Heart right ventricle (tissue), 16 donors: ENCODE results near the gene NKIRAS2. TPM values are rescaled to one million over a fixed set of nuclear protein-coding genes. Genes with fewer than 3 reads are reported as not detected.

Experiments used
- ATAC-seq, 8 donors: fragments of 200-7000 bp; cut with Tn5 transposase; one replicate each; pipeline ENCODE4 v1.9.1; 2020; ENCODE audit warnings: mild to moderate bottlenecking in 8 of 8, moderate library complexity in 8 of 8, moderate number of reproducible peaks in 1 of 8
- DNase-seq, 2 donors: peaks; one replicate each; pipeline ENCODE4 v3.0.0-alpha.2; 2020
- H3K27ac ChIP-seq, 10 donors: fragments of 200-600 bp; sonication (generic) in 2 of 10; one replicate each; pipeline versions ENCODE4 v1.5.0 to v1.8.0; 2020 to 2022; ENCODE audit warnings: mild to moderate bottlenecking in 3 of 10
- H3K27me3 ChIP-seq, 7 donors: fragments of 200-600 bp; one replicate each; pipeline ENCODE4 v1.8.0; 2021 to 2022; ENCODE audit warnings: mild to moderate bottlenecking in 2 of 7
- H3K36me3 ChIP-seq, 9 donors: fragments of 200-600 bp; sonication (generic) in 1 of 9; one replicate each; pipeline versions ENCODE4 v1.5.0 to v1.8.0; 2020 to 2022; ENCODE audit warnings: mild to moderate bottlenecking in 2 of 9
- H3K4me1 ChIP-seq, 9 donors: fragments of 200-600 bp; sonication (generic) in 1 of 9; one replicate each; pipeline versions ENCODE4 v1.5.0 to v1.8.0; 2020 to 2022; ENCODE audit warnings: mild to moderate bottlenecking in 4 of 9
- H3K4me3 ChIP-seq, 10 donors: fragments of 200-600 bp; sonication (generic) in 2 of 10; one replicate each; pipeline versions ENCODE4 v1.5.0 to v1.8.0; 2020 to 2022; ENCODE audit warnings: mild to moderate bottlenecking in 7 of 10, moderate library complexity in 2 of 10
- H3K9me3 ChIP-seq, 11 donors: fragments of 200-600 bp in 10 of 11; sonication (generic) in 2 of 11; one replicate each; pipeline versions ENCODE4 v1.5.0 to v1.8.0; 2013 to 2022; ENCODE audit warnings: mild to moderate bottlenecking in 2 of 11, control low read depth in 1 of 11, moderate library complexity in 1 of 11
- WGBS, 2 donors: extraction: QIAGEN DNeasy Blood & Tissue Kit; methylation state at CpG; one replicate each; pipeline ENCODE4 v1.1.7; 2013; ENCODE audit warnings: inconsistent platforms in 1 of 2; 5-methylcytosine and 5-hydroxymethylcytosine counted together
- intact Hi-C, 10 donors: fragments of 100-400 bp; cut with DNase I; formaldehyde crosslinking; loops; one replicate each; pipeline versions ENCODE4 v1.11.1 to v1.14.2; 2022
- polyA plus RNA-seq, 2 donors: library from polyadenylated mRNA; stranded (reverse); fragments of 200-250 nt; gene quantifications; one replicate each; pipeline ENCODE4 v1.2.3, GENCODE V29; 2013
- total RNA-seq, 10 donors: library from RNA; stranded (reverse); fragmentation: NEBNext Ultra II Directional in 3 of 10; extraction: Animal tissue kit (Norgen Biotek cat#: 25700) in 3 of 10; gene quantifications; one replicate each; pipeline versions ENCODE4 v1.2.1 to v1.2.4, GENCODE V29; 2021 to 2023
- TF ChIP-seq, protein P1 (sequence below), 9 donors: fragments of 200-600 bp; sonication (generic) in 2 of 9; IDR thresholded peaks; one replicate each; pipeline versions ENCODE4 v1.5.0 to v1.8.0; 2021 to 2022; ENCODE audit warnings: antibody characterized with exemption in 9 of 9, mild to moderate bottlenecking in 5 of 9, moderate library complexity in 1 of 9
- donor health status: Arrhythmogenic right ventricular cardiomyopathy.
- donor health status: ischemic (EF 13 %, LVEDD 7.1; RV severe dilation, severe dysfunction).
- donor health status: healthy with polysubstance abuse.
- donor health status: DM: no; HTN: yes; CAD: no.
- donor health status: DM: no; HTN: no; CAD: no.
- donor health status: ischemic (EF 25% LVEDD 6.9; RV normal size, moderate dysfunction).
- donor health status: ischemic (EF 25% LVEDD 5.7; RV mildly dilated, moderate dysfunction).
- donor health status: healthy.
- donor health status: DM: yes; HTN: yes; CAD: no.
- donor health status: Ischemic cardiomyopathy.
- donor health status: ischemic (EF 35%, LVEDD 5.7; RV mildly dilated, moderate dysfunction).
- donor health status: nonischemic (EF 11% LVEDD 7.7; RV severe dilation, severe dysfunction).
- donor health status: DM: yes; HTN: yes; CAD: no.
- donor health status: PGD.
- donor health status: ischemic (EF 29% LVEDD 5.4; RV normal size, mild dysfunction).
- donor health status: nonischemic (EF 23%, LVEDD 6.1; RV moderate dilation, normal function).

The NKIRAS2 gene
- total and polyA plus RNA-seq, 12 donors: 50.1 to 64.1 (median 57.2) TPM

DNA sequence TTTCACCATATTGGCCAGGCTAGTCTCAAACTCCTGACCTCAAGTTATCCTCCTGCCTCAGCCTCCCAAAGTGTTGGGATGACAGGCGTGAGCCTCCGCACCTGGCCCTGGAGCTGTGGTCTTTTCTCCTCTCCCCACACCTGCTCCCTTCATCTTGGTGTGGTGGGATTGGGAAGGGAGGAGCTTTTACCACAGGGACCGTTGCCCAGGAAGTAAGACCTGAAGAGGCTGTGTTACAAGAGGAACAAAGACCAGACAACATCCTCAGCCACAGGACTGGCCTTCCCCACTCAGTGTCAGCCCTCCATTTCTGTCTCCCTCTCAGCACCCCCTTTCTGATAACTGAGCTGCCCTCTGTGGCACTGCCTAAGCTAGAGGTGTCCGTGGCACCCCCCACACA is 39.9 kb downstream of the NKIRAS2 start:
- intact Hi-C loops: loop anchor here in 2 of 10 donors (5.0 kb wide), 2 partner anchors 33 to 37 kb away; partner anchors contain the start of gene ZNF385C (in 1 of the 2)
- Histone ChIP-seq H3K4me3 (no peak overlapping the region), H3K9me3 (no peaks in the 10 kb centered on the region), H3K4me1 (peaks cover 0 to 9% (median 3%) of the 10 kb centered on the region in 9 donors), H3K27ac (no peak overlapping the region), H3K36me3 (no peaks in the 10 kb centered on the region), H3K27me3 (peaks cover 0 to 22% (median 14%) of the 10 kb centered on the region in 7 donors)
- 69 to 72% methylated on average over 4 of the region's 4 CpGs for WGBS, 2 donors
- TF ChIP-seq, protein P1, sequence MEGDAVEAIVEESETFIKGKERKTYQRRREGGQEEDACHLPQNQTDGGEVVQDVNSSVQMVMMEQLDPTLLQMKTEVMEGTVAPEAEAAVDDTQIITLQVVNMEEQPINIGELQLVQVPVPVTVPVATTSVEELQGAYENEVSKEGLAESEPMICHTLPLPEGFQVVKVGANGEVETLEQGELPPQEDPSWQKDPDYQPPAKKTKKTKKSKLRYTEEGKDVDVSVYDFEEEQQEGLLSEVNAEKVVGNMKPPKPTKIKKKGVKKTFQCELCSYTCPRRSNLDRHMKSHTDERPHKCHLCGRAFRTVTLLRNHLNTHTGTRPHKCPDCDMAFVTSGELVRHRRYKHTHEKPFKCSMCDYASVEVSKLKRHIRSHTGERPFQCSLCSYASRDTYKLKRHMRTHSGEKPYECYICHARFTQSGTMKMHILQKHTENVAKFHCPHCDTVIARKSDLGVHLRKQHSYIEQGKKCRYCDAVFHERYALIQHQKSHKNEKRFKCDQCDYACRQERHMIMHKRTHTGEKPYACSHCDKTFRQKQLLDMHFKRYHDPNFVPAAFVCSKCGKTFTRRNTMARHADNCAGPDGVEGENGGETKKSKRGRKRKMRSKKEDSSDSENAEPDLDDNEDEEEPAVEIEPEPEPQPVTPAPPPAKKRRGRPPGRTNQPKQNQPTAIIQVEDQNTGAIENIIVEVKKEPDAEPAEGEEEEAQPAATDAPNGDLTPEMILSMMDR (IDR thresholded peaks at IDR 0.05): no peak
- DNase-seq (no peak), ATAC-seq (no peak)

DNA sequence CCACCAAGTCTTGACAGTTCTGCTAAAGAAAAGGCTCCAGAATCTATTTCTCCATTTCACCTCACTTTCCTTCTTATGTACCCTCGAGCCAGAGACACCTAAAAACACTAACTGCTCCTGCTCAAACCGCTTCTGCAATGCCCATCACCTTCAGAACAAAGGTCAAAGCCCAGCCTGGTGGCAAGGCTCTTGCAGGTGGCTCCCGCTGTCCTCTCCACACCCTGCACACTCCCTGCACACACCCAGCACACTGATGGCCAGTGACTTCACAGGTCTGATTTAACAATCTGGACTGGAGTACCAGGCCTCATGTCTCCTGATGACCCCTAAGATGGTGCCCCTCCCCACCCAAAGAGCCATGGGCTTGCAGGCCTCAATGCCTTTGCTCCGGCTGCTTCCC is 40.3 kb downstream of the NKIRAS2 start:
- Histone ChIP-seq H3K27me3 (peaks cover 0 to 18% (median 12%) of the 10 kb centered on the region in 7 donors), H3K4me3 (no peak overlapping the region), H3K4me1 (peaks cover 0 to 9% (median 3%) of the 10 kb centered on the region in 9 donors), H3K27ac (no peak overlapping the region), H3K9me3 (no peaks in the 10 kb centered on the region), H3K36me3 (no peaks in the 10 kb centered on the region)
- TF ChIP-seq, protein P1 (IDR thresholded peaks at IDR 0.05): no peak
- DNase-seq (no peak), ATAC-seq (no peak)
- 89 to 91% methylated on average over 4 of the region's 4 CpGs for WGBS, 2 donors
- intact Hi-C loops: loop anchor here in 2 of 10 donors (5.0 kb wide), 2 partner anchors 33 to 37 kb away; partner anchors contain the start of gene ZNF385C (in 1 of the 2)

DNA sequence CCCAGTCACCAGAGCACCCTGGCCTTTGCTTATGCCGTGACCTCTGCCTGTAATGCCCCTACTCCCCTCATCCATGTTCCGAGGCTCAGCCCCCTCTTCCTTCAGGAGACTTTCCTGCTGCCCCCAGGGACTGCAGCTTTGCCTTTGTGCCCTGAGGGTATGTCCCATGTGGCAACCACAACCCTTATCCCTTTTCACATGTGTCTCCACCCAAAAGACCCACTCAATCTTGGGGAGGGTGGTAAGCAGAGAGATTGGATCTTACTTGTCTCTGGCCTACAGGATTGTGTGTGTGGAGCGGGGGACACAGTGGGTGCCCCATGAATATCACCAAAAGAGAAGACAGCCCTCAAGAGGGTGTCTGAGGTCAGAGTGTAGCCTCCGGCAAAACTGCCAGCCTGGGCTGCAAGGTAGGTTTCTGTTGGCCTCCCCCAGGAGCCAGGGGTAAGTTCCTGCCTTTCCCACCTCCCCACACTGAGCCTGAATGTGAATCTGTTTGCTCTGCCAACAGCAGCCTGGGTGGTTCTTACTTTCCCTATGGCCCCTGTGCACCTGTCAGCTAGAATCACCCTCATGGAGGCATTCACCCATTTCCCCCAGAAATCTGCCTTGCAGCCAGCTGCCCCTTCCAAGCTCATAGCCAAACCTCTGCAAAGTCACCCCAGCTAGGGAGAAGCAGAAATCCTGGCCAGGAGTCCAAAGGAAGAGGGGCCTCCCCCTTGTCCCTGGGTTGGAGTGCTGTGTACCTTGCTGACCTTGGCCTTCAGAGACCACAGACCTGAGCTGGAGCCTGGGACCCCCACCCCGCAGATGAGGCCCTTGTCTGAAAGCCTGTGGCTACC is 42.0 kb downstream of the NKIRAS2 start:
- Histone ChIP-seq H3K4me3 (no peak overlapping the region), H3K27me3 (peaks cover 0 to 7% (median 0%) of the 10 kb centered on the region in 7 donors), H3K27ac (no peak overlapping the region), H3K36me3 (no peaks in the 10 kb centered on the region), H3K9me3 (no peaks in the 10 kb centered on the region), H3K4me1 (peaks cover 0 to 9% (median 3%) of the 10 kb centered on the region in 9 donors)
- ATAC-seq (no peak), DNase-seq (no peak)
- TF ChIP-seq, protein P1 (IDR thresholded peaks at IDR 0.05): no peak
- 69 to 73% methylated on average over 5 of the region's 5 CpGs for WGBS, 2 donors
- intact Hi-C loops: loop anchor here in 2 of 10 donors (5.0 kb wide), 2 partner anchors 35 kb away; partner anchors contain the start of gene ZNF385C (in 1 of the 2)

DNA sequence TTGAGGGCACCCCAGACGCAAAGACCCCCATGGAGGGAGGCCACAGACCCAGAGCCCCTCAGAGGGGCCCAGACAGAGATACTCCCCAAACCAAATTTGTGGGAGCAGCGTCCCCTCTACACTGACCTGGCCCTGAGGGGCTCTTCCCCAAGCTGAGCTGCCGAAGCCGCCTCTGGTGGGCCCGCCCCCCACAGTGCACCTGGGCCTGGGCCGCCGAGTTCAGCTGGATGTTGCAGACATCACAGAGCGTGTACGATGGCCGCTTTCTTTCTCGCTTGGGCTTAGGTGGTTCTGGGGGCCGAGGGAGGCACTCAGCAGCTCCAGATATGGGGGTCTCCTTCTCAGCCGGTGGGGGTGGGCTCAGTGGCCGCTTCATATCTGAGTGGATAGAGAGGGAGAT is 42.8 kb downstream of the NKIRAS2 start:
- H3K27ac ChIP-seq: no peak overlapping the region
- H3K36me3 ChIP-seq: no peaks in the 10 kb centered on the region
- peaks cover 0 to 7% (median 0%) of the 10 kb centered on the region in 7 donors for H3K27me3 ChIP-seq
- 88 to 90% methylated on average over 14 of the region's 14 CpGs for WGBS, 2 donors
- no peak overlapping the region for H3K4me3 ChIP-seq
- TF ChIP-seq, protein P1 (IDR thresholded peaks at IDR 0.05): no peak
- peaks cover 0 to 9% (median 3%) of the 10 kb centered on the region in 9 donors for H3K4me1 ChIP-seq
- DNase-seq: no peak
- ATAC-seq: no peak
- H3K9me3 ChIP-seq: no peaks in the 10 kb centered on the region
- intact Hi-C loops: loop anchor here in 2 of 10 donors (5.0 kb wide), 2 partner anchors 35 kb away; partner anchors contain the start of gene ZNF385C (in 1 of the 2)
